H1 (cell line): ENCODE data around the gene SAA1.

ENCODE experiments used
- BRCA1 ChIP-seq: IDR thresholded peaks from 2 replicates; pipeline ENCODE4 v1.6.1; 2012; ENCODE audit warnings: low read depth, low read length, improper control_type of control experiment
- POLR2A ChIP-seq, 2 experiments: IDR thresholded peaks; 1 replicate in 1 of 2; 2 replicates in 1 of 2; pipeline ENCODE4 v1.6.1; 2011; ENCODE audit warnings: low read depth in 2 of 2, low read length in 2 of 2, mild to moderate bottlenecking in 2 of 2; ENCODE audit errors: control extremely low read depth in 1 of 2
- RXRA ChIP-seq: IDR thresholded peaks from 2 replicates; pipeline ENCODE4 v1.6.1; 2011; ENCODE audit warnings: low read depth, mild to moderate bottlenecking, low read length, moderate library complexity; ENCODE audit not compliant: insufficient read depth
- TF ChIP-seq, protein P1 (sequence below), 3 experiments: IDR thresholded peaks; 1 replicate in 2 of 3; 2 replicates in 1 of 3; pipeline versions ENCODE4 v1.5.1 to v1.6.1; 2011; ENCODE audit warnings: low read length in 3 of 3, mild to moderate bottlenecking in 3 of 3, inconsistent platforms in 2 of 3, low read depth in 1 of 3, moderate library complexity in 1 of 3; ENCODE audit not compliant: insufficient read depth in 1 of 3; ENCODE audit errors: control extremely low read depth in 1 of 3

DNA sequence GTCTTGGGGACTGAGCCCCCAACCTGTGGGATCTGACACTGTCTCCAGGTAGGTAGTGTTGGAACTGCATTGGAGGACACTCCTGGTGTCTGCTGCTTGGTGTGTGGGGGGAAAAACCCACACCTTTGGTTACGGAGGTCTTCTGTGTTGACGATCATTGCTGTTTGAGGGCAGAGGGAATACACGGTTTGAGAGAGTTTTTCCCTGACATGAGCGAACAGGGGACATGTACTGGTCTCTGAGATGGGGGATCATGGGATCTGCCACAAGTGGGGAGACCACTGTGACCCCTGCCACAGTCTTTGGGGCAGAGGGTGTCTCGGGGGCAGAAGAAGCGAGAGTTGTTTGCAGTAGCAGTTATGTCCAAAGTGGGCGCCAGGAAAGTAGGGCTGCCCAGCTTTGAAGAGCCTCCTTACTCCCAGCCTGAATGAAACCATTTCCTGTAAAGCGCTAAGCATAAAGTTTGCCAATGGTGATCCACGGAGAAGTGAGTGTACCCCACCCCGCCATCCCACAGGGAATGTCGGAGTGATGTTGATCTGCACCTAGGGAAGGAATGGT lies 12.2 kb upstream of the SAA1 start:
- TF ChIP-seq POLR2A (IDR thresholded peaks at IDR 0.05; ENCODE audit: control extremely low read depth in 1 of 2, low read depth in 2 of 2, low read length in 2 of 2) (no peak), BRCA1 (no peak), RXRA (no peak)
- TF ChIP-seq, protein P1, sequence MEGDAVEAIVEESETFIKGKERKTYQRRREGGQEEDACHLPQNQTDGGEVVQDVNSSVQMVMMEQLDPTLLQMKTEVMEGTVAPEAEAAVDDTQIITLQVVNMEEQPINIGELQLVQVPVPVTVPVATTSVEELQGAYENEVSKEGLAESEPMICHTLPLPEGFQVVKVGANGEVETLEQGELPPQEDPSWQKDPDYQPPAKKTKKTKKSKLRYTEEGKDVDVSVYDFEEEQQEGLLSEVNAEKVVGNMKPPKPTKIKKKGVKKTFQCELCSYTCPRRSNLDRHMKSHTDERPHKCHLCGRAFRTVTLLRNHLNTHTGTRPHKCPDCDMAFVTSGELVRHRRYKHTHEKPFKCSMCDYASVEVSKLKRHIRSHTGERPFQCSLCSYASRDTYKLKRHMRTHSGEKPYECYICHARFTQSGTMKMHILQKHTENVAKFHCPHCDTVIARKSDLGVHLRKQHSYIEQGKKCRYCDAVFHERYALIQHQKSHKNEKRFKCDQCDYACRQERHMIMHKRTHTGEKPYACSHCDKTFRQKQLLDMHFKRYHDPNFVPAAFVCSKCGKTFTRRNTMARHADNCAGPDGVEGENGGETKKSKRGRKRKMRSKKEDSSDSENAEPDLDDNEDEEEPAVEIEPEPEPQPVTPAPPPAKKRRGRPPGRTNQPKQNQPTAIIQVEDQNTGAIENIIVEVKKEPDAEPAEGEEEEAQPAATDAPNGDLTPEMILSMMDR (IDR thresholded peaks at IDR 0.05; ENCODE audit: control extremely low read depth in 1 of 3, insufficient read depth in 1 of 3, low read depth in 1 of 3, low read length in 3 of 3) = no peak
